ENCODE measurements around the gene COQ8A. TPM values are rescaled to one million over a fixed set of nuclear protein-coding genes. Genes with fewer than 3 reads are reported as not detected.

The COQ8A gene
- total RNA-seq: 10 to 100 TPM; 27.0 to 30.4 TPM

GRCh38 chr1:226940029-226940805 lies at the start of gene COQ8A:
Gene COQ8A (plus strand): TSS chr1:226940294. CDS start chr1:226961386, 21,092 bp downstream.
- CTCF ChIA-PET: interaction anchor here (2.1 kb wide), 1 partner anchor 314 kb away, joined by 4 read pairs; no protein-coding TSS in a partner anchor
- POLR2A ChIA-PET: interaction anchor here (0.5 to 1.2 kb wide), 3 partner anchors 8 to 270 kb away, joined by 3 to 16 read pairs (median 3); no protein-coding TSS in a partner anchor

- CTCF ChIA-PET: interaction anchor here (0.6 kb wide), 1 partner anchor 108 kb away, joined by 3 read pairs; no protein-coding TSS in a partner anchor
- POLR2A ChIA-PET: no interaction called here
Measured at GRCh38 chr1:226890331-226891108, 49.6 kb upstream of the COQ8A start.

- POLR2A ChIA-PET: no interaction called here
- CTCF ChIA-PET: no interaction called here
Measured at GRCh38 chr1:226891346-226891745, 48.7 kb upstream of the COQ8A start.

GRCh38 chr1:226891846-226892523 lies 48.1 kb upstream of the COQ8A start:
- ChIA-PET CTCF (no interaction called here), POLR2A (no interaction called here)

- CTCF ChIA-PET: no interaction called here
- POLR2A ChIA-PET: no interaction called here
Measured at GRCh38 chr1:226892524-226892875, 47.6 kb upstream of the COQ8A start.

- CTCF ChIA-PET: no interaction called here
- POLR2A ChIA-PET: no interaction called here
Measured at GRCh38 chr1:226893936-226894335, 46.2 kb upstream of the COQ8A start.

GRCh38 chr1:226894826-226895225 lies 45.3 kb upstream of the COQ8A start:
- ChIA-PET POLR2A (no interaction called here), CTCF (no interaction called here)

- ChIA-PET CTCF (no interaction called here), POLR2A (no interaction called here)
Measured at GRCh38 chr1:226895644-226896043, 44.5 kb upstream of the COQ8A start.

- ChIA-PET CTCF (no interaction called here), POLR2A (no interaction called here)
Measured at GRCh38 chr1:226898246-226898645, 41.8 kb upstream of the COQ8A start.

- CTCF ChIA-PET: no interaction called here
Measured at GRCh38 chr1:226901421-226901820, 38.7 kb upstream of the COQ8A start.

GRCh38 chr1:226902601-226903000 lies 37.5 kb upstream of the COQ8A start:
- ChIA-PET CTCF (no interaction called here), POLR2A (no interaction called here)

More at GRCh38 chr1:226901421-226901820, 38.7 kb upstream of the COQ8A start:
- POLR2A ChIA-PET: no interaction called here

GRCh38 chr1:226903819-226904716 lies 36.0 kb upstream of the COQ8A start:
- ChIA-PET CTCF (no interaction called here), POLR2A (no interaction called here)

GRCh38 chr1:226904772-226905171 lies 35.3 kb upstream of the COQ8A start:
- ChIA-PET POLR2A (no interaction called here), CTCF (no interaction called here)

- POLR2A ChIA-PET: no interaction called here
- CTCF ChIA-PET: interaction anchor here (0.6 kb wide), 1 partner anchor 282 kb away, joined by 3 read pairs; no protein-coding TSS in a partner anchor
Measured at GRCh38 chr1:226908419-226908818, 31.7 kb upstream of the COQ8A start.

GRCh38 chr1:226908913-226909312 lies 31.2 kb upstream of the COQ8A start:
- CTCF ChIA-PET: no interaction called here
- POLR2A ChIA-PET: no interaction called here

GRCh38 chr1:226912587-226913176 lies 27.4 kb upstream of the COQ8A start:
- ChIA-PET CTCF (no interaction called here), POLR2A (no interaction called here)

- CTCF ChIA-PET: no interaction called here
- POLR2A ChIA-PET: no interaction called here
Measured at GRCh38 chr1:226915672-226915995, 24.5 kb upstream of the COQ8A start.

GRCh38 chr1:226916497-226916896 lies 23.6 kb upstream of the COQ8A start:
- CTCF ChIA-PET: interaction anchor here (1.1 kb wide), 1 partner anchor 17 kb away, joined by 3 read pairs; no protein-coding TSS in a partner anchor
- POLR2A ChIA-PET: no interaction called here

GRCh38 chr1:226919587-226919986 lies 20.5 kb upstream of the COQ8A start:
- CTCF ChIA-PET: interaction anchor here (0.6 to 1.2 kb wide), 2 partner anchors 161 to 307 kb away, joined by 3 to 4 read pairs; no protein-coding TSS in a partner anchor
- POLR2A ChIA-PET: no interaction called here
